Fibroblast of the conjunctiva (primary cell): ENCODE measurements around the gene MMP24OS.
"Not testable (repeated sequence)": the region's sequence is repeated elsewhere in the genome, so short reads cannot be mapped to it uniquely, and the experiment has no call there.

ENCODE experiments used
- DNase-seq: peaks from one replicate; pipeline ENCODE4 v3.0.0-alpha.2; 2010; ENCODE audit warnings: low read depth

Gene MMP24OS

GRCh38 chr20:35277531-35278395 is at the start of gene MMP24OS:
Gene MMP24OS, minus strand, starts transcription at chr20:35278122. Its CDS starts 193 bp downstream, at chr20:35277929.
- DNase-seq, result peak; percentile 48

- no peak for DNase-seq
Measured at GRCh38 chr20:35327074-35327976, 49.4 kb upstream of the MMP24OS start.

GRCh38 chr20:35326740-35327073 is 48.8 kb upstream of the MMP24OS start:
- DNase-seq, result no peak

GRCh38 chr20:35326021-35326739 is 48.3 kb upstream of the MMP24OS start:
- no peak for DNase-seq

GRCh38 chr20:35325401-35325800 is 47.5 kb upstream of the MMP24OS start:
- DNase-seq, result no peak

GRCh38 chr20:35320396-35321126 is 42.6 kb upstream of the MMP24OS start:
- DNase-seq, result no peak

GRCh38 chr20:35319871-35320197 is 41.9 kb upstream of the MMP24OS start:
- no peak for DNase-seq

GRCh38 chr20:35319192-35319870 is 41.4 kb upstream of the MMP24OS start:
- no peak for DNase-seq

- DNase-seq, result no peak
Measured at GRCh38 chr20:35318502-35319157, 40.7 kb upstream of the MMP24OS start.

- DNase-seq, result no peak
Measured at GRCh38 chr20:35317416-35318210, 39.7 kb upstream of the MMP24OS start.

GRCh38 chr20:35316086-35316485 is 38.2 kb upstream of the MMP24OS start:
- DNase-seq, result no peak

- not testable (repeated sequence) for DNase-seq
Measured at GRCh38 chr20:35315632-35316020, 37.7 kb upstream of the MMP24OS start.

GRCh38 chr20:35314816-35315631 is 37.1 kb upstream of the MMP24OS start:
- no peak for DNase-seq

- DNase-seq, result no peak
Measured at GRCh38 chr20:35312318-35312717, 34.4 kb upstream of the MMP24OS start.

GRCh38 chr20:35311822-35312221 is 33.9 kb upstream of the MMP24OS start:
- DNase-seq, result no peak

- DNase-seq, result no peak
Measured at GRCh38 chr20:35311409-35311808, 33.5 kb upstream of the MMP24OS start.

GRCh38 chr20:35307666-35308653 is 30.0 kb upstream of the MMP24OS start:
- no peak for DNase-seq
